ENCODE data around the gene CRIM1. TPM values are rescaled to one million over a fixed set of nuclear protein-coding genes. Genes with fewer than 3 reads are reported as not detected.

CRIM1 gene
- total and polyA plus RNA-seq, 4 donors: 2.2 to 22.1 (median 9.6) TPM

GRCh38 chr2:36371070-36371874 is 15.7 kb downstream of the CRIM1 start:
- Histone ChIP-seq H3K9ac (ENCODE audit: low read depth in 1 of 2, low read length in 2 of 2) (no peak overlapping the region), H3K27ac (ENCODE audit: low read depth in 1 of 2, low read length in 2 of 2) (no peak overlapping the region), H3K9me3 (ENCODE audit: control insufficient read depth in 4 of 4, low read length in 3 of 4) (no peaks in the 10 kb centered on the region), H3K36me3 (ENCODE audit: control insufficient read depth in 4 of 4, insufficient read depth in 3 of 4, low read depth in 1 of 4, low read length in 3 of 4) (no peaks in the 10 kb centered on the region), H3K4me1 (ENCODE audit: control insufficient read depth in 4 of 4, insufficient read depth in 4 of 4, low read length in 3 of 4) (peaks cover 0 to 2% (median 1%) of the 10 kb centered on the region in 4 donors), H3K27me3 (ENCODE audit: control insufficient read depth in 4 of 4, insufficient read depth in 4 of 4, low read length in 3 of 4) (peaks cover 0 to 3% (median 0%) of the 10 kb centered on the region in 4 donors), H3K4me3 (ENCODE audit: low read depth in 1 of 3, low read length in 3 of 3) (no peak overlapping the region)
- WGBS: 54% methylated on average over 9 of the region's 9 CpGs
- TF ChIP-seq TAF1 (conservative IDR thresholded peaks at IDR 0.05) (no peak), NR2F2 (IDR thresholded peaks at IDR 0.05) (no peak), JUND (IDR thresholded peaks at IDR 0.05) (no peak), RXRA (IDR thresholded peaks at IDR 0.05) (no peak), GABPA (IDR thresholded peaks at IDR 0.05 in 1 of 2, conservative IDR thresholded peaks at IDR 0.05 in 1 of 2) (no peak), RAD21 (IDR thresholded peaks at IDR 0.05) (no peak), ATF3 (IDR thresholded peaks at IDR 0.05) (no peak), CTCF (IDR thresholded peaks at IDR 0.05; ENCODE audit: low read depth, low read length, missing input control) (no peak), ZBTB33 (IDR thresholded peaks at IDR 0.05) (no peak), SP1 (IDR thresholded peaks at IDR 0.05) (no peak), EGR1 (IDR thresholded peaks at IDR 0.05; ENCODE audit: low read depth in 2 of 2) (no peak), HNF4G (IDR thresholded peaks at IDR 0.05) (no peak), REST (IDR thresholded peaks at IDR 0.05) (no peak), FOXA2 (IDR thresholded peaks at IDR 0.05) (no peak), YY1 (IDR thresholded peaks at IDR 0.05) (no peak), MAX (IDR thresholded peaks at IDR 0.05) (no peak)
- DNase-seq (ENCODE audit: low spot score): no peak
